IPS DF 6.9 (cell line): ENCODE data around the gene PEPD.
A peak's percentile ranks its signal among the peaks of the same experiment; 100 is the strongest.

Experiments used
- DNase-seq: peaks from one replicate; pipeline ENCODE4 v3.0.0-alpha.2; 2013; ENCODE audit warnings: low read depth, low spot score
- H3K27ac ChIP-seq: one replicate; pipeline ENCODE4 v1.5.1; 2013; ENCODE audit warnings: low read length, control low read depth
- H3K27me3 ChIP-seq: 2 replicates; pipeline ENCODE4 v1.6.1; 2013; ENCODE audit warnings: mild to moderate bottlenecking, low read length; ENCODE audit not compliant: control insufficient read depth, insufficient read depth
- H3K36me3 ChIP-seq: 2 replicates; pipeline ENCODE4 v1.6.1; 2013; ENCODE audit warnings: low read length; ENCODE audit not compliant: control insufficient read depth, insufficient read depth
- H3K4me1 ChIP-seq: 2 replicates; pipeline ENCODE4 v1.6.1; 2013; ENCODE audit warnings: low read length; ENCODE audit not compliant: control insufficient read depth, insufficient read depth
- H3K4me3 ChIP-seq: 2 replicates; pipeline ENCODE4 v1.5.1; 2013; ENCODE audit warnings: mild to moderate bottlenecking, low read length
- H3K9me3 ChIP-seq: 2 replicates; pipeline ENCODE4 v1.6.1; 2013; ENCODE audit warnings: low read length, inconsistent platforms; ENCODE audit not compliant: control insufficient read depth, insufficient read depth
- WGBS: extraction: QIAGEN DNeasy Blood & Tissue Kit; methylation state at CpG from one replicate; pipeline ENCODE4 v1.1.7; 2013; ENCODE audit warnings: mixed read lengths, missing lambda C conversion rate; ENCODE audit not compliant: insufficient read length, insufficient coverage; 5-methylcytosine and 5-hydroxymethylcytosine counted together

PEPD gene

DNA sequence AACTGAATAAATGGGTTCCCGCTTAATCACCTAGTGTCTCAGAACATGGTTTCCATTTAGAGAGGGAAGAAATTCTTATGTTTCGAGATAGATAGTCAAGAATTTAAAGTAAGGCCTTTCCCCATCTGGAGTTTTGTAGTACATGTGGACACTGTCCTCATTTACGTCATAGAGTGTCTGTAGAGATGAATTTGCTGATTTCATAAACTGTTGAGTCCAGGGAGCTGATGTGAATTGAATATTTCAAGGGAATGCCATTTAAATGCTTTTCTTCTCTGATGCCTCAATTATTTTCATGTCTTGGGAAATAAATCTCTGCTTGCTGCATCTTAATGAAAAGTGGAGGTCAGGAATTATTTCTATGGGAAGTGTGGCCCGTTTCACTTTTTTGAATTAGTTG is 138.6 kb downstream of the PEPD start:
- DNase-seq, result no peak
- no peaks in the 10 kb centered on the region for H3K36me3 ChIP-seq
- peaks cover 2% of the 10 kb centered on the region; the same call in 1 of the 2 replicates for H3K4me1 ChIP-seq
- WGBS, result no CpG with 5 or more reads among the region's 4 CpGs
- no peaks in the 10 kb centered on the region for H3K27me3 ChIP-seq
- no peak overlapping the region for H3K27ac ChIP-seq
- no peaks in the 10 kb centered on the region for H3K9me3 ChIP-seq
- no peak overlapping the region for H3K4me3 ChIP-seq

DNA sequence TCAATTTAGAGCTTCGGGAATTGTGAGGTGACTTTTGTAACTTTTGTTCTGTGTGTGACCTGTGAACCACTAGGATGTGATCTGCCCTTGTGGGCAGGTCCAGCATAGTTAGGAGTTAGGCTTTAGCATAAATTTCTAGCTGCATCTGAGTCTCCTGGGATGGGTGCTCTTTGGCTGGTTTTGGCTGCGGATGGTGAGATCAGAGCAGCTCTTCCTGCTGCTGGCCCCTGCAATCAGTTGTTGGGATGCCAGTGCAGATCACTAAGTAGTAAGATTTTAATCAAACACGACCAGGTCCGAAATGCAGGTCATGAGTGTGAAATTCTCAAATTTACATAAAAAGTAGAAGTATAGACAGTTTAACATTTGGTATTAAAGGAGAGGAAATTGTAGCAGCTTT is 139.6 kb downstream of the PEPD start:
- no peak overlapping the region for H3K27ac ChIP-seq
- DNase-seq, result no peak
- H3K4me1 ChIP-seq, result peaks cover 3% of the 10 kb centered on the region
- WGBS, result no CpG with 5 or more reads among the region's 4 CpGs
- no peaks in the 10 kb centered on the region for H3K9me3 ChIP-seq
- no peak overlapping the region for H3K4me3 ChIP-seq
- H3K27me3 ChIP-seq, result no peaks in the 10 kb centered on the region
- H3K36me3 ChIP-seq, result no peaks in the 10 kb centered on the region

- no peaks in the 10 kb centered on the region for H3K36me3 ChIP-seq
- WGBS, result no CpG with 5 or more reads among the region's 4 CpGs
- H3K27me3 ChIP-seq, result no peaks in the 10 kb centered on the region
- H3K4me3 ChIP-seq, result no peak overlapping the region
- no peaks in the 10 kb centered on the region for H3K9me3 ChIP-seq
- peaks cover 7% of the 10 kb centered on the region for H3K4me1 ChIP-seq
- H3K27ac ChIP-seq, result no peak overlapping the region
- DNase-seq, result no peak
These were observed 140.5 kb downstream of the PEPD start for GRCh38 chr19:33381101-33381500.

DNA sequence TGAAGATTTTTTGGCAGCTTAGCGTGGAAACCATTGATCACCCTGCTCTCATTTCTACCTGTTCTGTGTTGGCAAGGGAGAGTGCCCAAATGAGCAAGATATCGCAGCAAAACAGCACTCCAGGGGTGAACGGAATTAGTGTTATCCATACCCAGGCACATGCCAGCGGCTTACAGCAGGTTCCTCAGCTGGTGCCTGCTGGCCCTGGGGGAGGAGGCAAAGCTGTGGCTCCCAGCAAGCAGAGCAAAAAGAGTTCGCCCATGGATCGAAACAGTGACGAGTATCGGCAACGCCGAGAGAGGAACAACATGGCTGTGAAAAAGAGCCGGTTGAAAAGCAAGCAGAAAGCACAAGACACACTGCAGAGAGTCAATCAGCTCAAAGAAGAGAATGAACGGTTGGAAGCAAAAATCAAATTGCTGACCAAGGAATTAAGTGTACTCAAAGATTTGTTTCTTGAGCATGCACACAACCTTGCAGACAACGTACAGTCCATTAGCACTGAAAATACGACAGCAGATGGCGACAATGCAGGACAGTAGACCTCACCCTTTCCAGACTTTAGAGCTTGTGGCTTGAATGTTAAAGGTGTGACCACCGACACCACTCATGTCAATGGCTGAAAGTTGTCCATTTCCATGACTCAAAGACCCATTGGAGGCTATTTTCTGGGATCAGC is 142.3 kb downstream of the PEPD start:
- Histone ChIP-seq H3K27me3 (no peaks in the 10 kb centered on the region), H3K9me3 (no peaks in the 10 kb centered on the region), H3K4me1 (peaks cover 7% of the 10 kb centered on the region), H3K36me3 (no peaks in the 10 kb centered on the region), H3K4me3 (no peak overlapping the region), H3K27ac (no peak overlapping the region)
- DNase-seq, result no peak
- WGBS, result no CpG with 5 or more reads among the region's 16 CpGs

GRCh38 chr19:33377586-33378475 is 143.8 kb downstream of the PEPD start:
- no CpG with 5 or more reads among the region's 12 CpGs for WGBS

GRCh38 chr19:33376941-33377557 is 144.5 kb downstream of the PEPD start:
- Histone ChIP-seq H3K9me3 (no peaks in the 10 kb centered on the region), H3K27ac (no peak overlapping the region), H3K4me1 (peaks cover 7% of the 10 kb centered on the region), H3K4me3 (no peak overlapping the region), H3K36me3 (no peaks in the 10 kb centered on the region), H3K27me3 (no peaks in the 10 kb centered on the region)
- DNase-seq, result no peak
- WGBS, result no CpG with 5 or more reads among the region's 7 CpGs

More at GRCh38 chr19:33377586-33378475, 143.8 kb downstream of the PEPD start:
- Histone ChIP-seq H3K27me3 (no peaks in the 10 kb centered on the region), H3K9me3 (no peaks in the 10 kb centered on the region), H3K4me3 (no peak overlapping the region), H3K4me1 (peaks cover 7% of the 10 kb centered on the region), H3K36me3 (no peaks in the 10 kb centered on the region), H3K27ac (no peak overlapping the region)
- DNase-seq, result no peak

GRCh38 chr19:33376423-33376822 is 145.2 kb downstream of the PEPD start:
- DNase-seq, result no peak

DNA sequence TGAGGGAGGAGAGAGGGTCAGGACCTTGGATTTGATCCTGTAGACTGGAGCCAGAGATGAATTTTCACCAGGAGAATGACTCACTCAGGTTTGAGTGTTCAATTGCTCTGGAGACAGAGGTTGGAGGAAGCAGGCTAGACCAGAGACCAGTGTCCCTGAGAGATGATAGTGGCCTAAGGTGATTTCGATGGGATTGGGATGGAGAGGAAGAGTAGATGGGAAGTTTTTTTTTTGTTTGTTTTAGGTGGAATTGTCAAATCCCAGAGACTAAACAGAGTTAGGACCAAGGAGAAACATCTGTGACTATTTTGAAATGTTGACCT is 145.8 kb downstream of the PEPD start:
- Histone ChIP-seq H3K36me3 (no peaks in the 10 kb centered on the region), H3K4me3 (no peak overlapping the region), H3K27me3 (no peaks in the 10 kb centered on the region), H3K4me1 (peaks cover 7% of the 10 kb centered on the region), H3K27ac (no peak overlapping the region), H3K9me3 (no peaks in the 10 kb centered on the region)
- WGBS, result 100% methylated on average over 1 of the region's 1 CpG
- no peak for DNase-seq

More at GRCh38 chr19:33376423-33376822, 145.2 kb downstream of the PEPD start:
- Histone ChIP-seq H3K36me3 (no peaks in the 10 kb centered on the region), H3K4me3 (no peak overlapping the region), H3K27me3 (no peaks in the 10 kb centered on the region), H3K27ac (no peak overlapping the region), H3K4me1 (peaks cover 7% of the 10 kb centered on the region), H3K9me3 (no peaks in the 10 kb centered on the region)
- no CpG with 5 or more reads among the region's 2 CpGs for WGBS

- Histone ChIP-seq H3K9me3 (no peaks in the 10 kb centered on the region), H3K4me3 (no peak overlapping the region), H3K4me1 (peaks cover 7% of the 10 kb centered on the region), H3K36me3 (no peaks in the 10 kb centered on the region), H3K27ac (no peak overlapping the region), H3K27me3 (no peaks in the 10 kb centered on the region)
- no CpG with 5 or more reads among the region's 9 CpGs for WGBS
- DNase-seq, result no peak
These were observed 146.3 kb downstream of the PEPD start for GRCh38 chr19:33375156-33375836.

DNA sequence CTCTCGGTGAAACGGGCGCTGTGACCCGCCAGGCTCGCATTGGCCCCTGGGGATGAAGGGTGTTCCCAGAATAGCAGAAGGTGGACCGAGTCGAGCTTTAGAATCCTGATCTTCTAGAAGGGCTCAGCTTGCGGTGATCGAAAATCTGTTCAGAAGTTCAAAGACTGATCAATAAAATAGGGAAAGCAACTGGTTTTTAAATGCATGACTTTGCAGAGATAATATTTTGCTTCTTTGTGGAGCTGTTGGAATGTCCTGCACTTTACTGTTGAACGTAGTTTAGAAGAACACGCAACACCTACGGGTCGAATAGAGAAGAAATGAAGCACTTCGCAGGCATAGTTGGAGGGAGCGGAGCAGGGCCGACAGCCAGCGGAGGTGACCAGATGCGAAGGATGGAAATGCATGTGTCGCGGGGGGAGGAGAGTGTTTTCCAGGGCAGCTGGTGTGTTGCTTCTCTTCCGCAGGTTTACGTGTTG is 147.3 kb downstream of the PEPD start:
- Histone ChIP-seq H3K27ac (no peak overlapping the region), H3K4me1 (peaks cover 7% of the 10 kb centered on the region), H3K4me3 (peak overlapping the region; percentile 98; the same call in 1 of the 2 replicates), H3K27me3 (no peaks in the 10 kb centered on the region), H3K9me3 (no peaks in the 10 kb centered on the region), H3K36me3 (no peaks in the 10 kb centered on the region)
- no peak for DNase-seq
- WGBS, result no CpG with 5 or more reads among the region's 22 CpGs
